Left hindlimb (tissue), 1 donor: ENCODE data around the gene ZNF70.

ENCODE experiments used
- DNase-seq: peaks from one replicate; pipeline ENCODE4 v3.0.0-alpha.2; 2018

Gene ZNF70

GRCh38 chr22:23690713-23691112 is 60.2 kb downstream of the ZNF70 start, which contains the start of gene RGL4:
RGL4 (plus strand) TSS chr22:23691013; CDS start chr22:23692031, 1,018 bp downstream.
- DNase-seq: no peak

GRCh38 chr22:23689414-23689813 is 61.5 kb downstream of the ZNF70 start:
- DNase-seq: no peak
